SKM-1 (cell line): ENCODE measurements around the gene MRNIP.

Experiments used
- DNase-seq: peaks from one replicate; lab custom pipeline; 2025; ENCODE audit not compliant: unreplicated experiment; lab: John Stamatoyannopoulos, UW

Gene MRNIP

DNA sequence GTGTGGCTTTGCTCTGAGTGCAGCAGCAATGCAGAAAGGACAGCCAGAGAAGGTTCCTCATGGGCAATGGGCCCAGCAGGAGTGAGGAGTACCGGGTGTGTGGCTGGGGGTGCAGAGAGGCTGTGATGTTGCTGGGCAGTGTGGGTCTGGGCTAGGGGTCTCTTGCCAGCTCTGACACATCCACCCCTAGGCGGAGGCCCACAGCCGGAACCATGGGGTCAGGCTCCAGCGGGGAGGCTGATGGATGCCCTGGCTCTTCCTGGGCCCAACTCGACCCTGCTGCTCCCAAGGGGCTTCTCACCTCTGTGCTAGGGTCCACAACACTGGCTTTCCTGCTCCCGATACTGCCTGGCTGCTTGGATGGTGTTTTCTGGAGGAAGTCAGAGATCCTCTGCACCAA, 29.2 kb upstream of the MRNIP start:
- no peak for DNase-seq

GRCh38 chr5:179887095-179887494, 28.5 kb upstream of the MRNIP start:
- no peak for DNase-seq

DNA sequence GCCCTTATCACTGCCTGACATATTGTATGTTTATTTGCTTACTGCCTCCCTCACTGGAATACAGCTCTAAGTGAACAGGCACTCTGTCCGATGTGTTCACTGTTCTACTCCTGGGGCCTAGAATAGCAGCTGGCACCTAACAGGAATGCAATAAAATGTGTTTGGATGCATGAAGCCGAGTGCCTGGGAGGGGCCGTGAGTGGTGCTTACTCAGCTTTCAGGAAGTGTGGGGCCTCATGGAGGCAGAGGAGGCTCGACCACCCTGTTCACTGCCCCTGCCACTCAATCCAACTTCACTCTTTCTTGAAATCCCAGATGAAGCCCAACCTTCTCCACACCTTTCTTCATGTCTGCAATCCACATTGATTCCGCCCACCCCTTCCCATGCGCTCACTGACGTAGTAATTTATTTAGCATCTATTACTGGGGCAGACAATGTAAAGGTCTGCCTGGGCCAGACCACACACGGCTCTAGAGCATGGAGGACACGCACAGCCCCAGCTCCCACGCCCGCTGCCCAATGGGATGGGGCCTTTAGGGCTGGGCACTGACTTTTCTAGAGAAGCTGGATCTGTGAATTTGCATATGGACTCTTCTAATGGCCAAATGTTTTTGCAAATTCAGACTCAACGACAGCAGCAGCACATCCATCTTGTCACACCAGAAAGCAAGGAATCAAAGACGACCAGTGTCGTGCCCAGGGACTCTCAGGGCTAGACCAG, 27.7 kb upstream of the MRNIP start:
- no peak for DNase-seq

GRCh38 chr5:179885491-179886090, 27.0 kb upstream of the MRNIP start:
- DNase-seq: no peak

DNA sequence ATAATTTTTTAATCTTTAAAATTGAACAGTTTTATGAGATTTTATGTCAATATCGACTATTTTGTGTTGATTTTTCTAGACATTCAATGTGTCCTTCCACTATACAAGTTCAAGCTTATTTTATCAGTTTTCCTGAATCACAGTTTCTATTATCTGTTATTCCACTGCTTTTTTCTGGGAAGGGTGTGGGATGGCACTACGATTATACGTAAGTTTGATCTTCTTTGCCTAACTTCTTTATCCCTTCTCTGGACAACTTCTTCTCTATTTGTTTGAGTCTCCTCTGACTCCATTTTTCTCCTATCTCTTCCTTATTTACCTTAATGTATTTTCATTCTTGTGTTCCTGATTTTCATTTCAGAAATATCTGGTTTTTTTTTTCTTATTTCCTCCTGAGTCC, 24.5 kb upstream of the MRNIP start:
- no peak for DNase-seq

DNA sequence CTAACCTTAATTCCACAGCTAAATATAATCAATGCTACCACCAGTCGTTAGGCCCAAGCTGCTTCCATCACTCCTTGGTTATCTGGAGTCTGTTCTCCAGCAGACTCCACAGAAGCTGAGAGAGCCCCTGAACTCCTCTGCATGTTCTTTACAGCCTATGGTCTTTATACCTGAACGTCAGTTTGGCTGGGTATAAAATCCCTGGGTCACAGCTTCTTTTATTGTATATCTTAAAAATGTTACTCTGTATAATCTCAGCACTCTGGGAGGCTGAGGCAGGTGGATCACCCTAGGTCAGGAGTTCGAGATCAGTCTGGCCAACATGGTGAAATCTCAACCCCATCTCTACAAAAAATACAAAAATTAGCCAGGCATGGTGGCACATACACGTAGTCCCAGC, 23.7 kb upstream of the MRNIP start:
- no peak for DNase-seq

DNA sequence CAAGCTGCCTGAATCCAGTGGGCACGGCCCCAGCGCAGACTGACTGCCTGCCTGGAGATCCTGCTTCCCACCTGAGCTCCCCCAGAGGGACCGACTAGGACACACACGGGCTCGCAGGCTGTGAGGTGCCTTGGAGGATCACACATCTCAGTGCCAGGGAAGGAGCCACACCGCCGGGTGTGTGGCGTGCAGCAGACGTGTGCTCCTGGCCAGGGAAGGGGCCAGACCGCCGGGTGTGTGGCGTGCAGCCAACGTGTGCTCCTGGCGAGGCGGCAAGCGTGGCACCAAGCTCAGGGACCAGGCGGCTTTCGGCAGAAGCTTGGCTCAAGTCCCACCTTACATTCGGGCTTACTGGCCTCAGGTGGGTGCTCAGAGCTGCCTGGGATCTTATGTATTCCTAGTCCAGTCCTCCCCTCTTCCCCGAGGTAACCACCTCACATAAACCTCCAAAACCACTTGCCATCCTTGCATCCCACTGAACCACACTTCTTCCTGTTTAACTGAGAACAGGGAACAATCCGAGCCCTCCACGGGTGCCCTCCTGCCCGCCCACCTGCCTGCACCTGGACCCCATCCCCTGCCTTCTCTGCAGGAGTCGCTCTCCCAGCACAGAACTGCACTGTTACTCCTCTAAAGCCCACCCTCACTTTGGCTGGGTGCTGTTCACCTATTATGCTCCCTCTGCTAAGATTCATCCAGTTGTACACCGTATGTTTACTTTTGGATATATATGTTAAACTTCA, 22.4 kb upstream of the MRNIP start:
- DNase-seq: no peak

GRCh38 chr5:179880066-179880650, 21.5 kb upstream of the MRNIP start:
- DNase-seq: no peak

GRCh38 chr5:179879690-179880010, 21.0 kb upstream of the MRNIP start:
- no peak for DNase-seq

DNA sequence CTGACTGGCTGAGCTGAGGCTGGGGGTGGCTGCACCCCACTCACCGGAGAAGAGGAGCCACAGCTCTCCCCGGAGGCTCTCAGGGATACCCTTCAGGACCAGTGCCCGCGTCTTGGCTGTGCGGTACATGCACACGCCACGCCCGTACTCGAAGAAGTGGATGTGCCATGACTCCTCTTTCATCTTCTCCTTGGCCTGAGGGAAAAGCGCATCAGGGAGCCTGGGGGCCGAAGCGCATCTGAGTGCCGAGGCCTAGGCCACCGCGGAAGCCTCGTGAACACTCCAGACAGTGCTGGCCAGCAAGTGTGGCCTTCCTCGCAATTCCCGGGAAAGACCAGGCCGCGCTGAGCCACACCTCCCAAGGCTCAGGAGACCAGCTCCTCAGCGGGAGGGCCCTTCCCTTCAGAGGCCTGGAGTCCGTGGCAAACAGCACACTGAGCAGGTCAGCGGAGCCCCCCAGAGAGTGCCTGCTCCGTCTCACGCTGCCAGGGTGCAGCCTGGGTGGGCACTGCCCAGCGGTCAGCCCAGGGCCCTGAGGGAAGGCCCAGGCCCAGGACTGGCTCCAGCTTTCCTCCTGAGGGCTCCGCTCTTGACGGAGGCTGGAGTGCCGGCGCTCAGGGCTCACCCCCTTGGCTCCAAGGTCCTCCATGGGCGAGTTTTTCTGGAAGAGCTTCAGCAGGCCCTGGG, 20.5 kb upstream of the MRNIP start:
- DNase-seq: no peak

DNA sequence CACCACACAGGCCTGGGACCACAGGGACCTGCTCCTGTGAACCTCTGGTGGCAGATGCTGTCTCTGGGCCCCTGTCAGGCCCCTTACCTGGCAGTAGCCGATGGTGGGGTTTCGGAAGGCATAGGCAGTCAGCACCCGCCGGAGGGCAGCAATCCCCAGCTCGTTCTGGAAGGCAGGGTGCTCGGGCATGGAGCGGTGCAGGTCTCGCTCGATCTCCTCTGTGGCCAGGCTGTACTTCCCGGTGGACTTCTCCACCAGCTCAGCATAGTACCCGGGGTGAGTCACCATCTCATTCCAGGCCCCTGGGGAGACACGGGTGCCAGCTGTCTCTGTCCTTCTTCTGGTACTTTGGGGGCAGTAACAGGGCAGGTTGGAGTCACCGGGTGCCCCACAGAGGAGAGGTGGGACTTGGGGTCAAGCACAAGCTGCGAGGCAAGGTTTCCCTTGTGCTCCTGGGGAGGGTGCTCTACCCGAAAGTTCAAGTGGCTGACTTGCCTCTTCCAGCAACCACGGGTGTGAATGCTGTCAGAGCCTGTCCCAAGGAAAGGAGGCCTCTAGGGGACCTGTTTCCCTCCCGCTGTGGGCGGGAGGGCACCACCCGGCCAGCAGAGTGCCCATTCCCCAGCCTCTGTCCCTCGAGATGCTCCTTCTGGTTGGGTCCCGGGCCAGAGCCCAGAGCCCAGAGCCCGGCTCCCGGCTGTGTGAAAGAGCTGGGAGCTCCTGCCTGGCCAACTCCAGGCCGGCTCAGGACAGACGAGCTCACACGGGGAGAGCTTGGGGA, 19.8 kb upstream of the MRNIP start:
- DNase-seq: no peak

GRCh38 chr5:179876610-179876952, 18.0 kb upstream of the MRNIP start:
- no peak for DNase-seq

DNA sequence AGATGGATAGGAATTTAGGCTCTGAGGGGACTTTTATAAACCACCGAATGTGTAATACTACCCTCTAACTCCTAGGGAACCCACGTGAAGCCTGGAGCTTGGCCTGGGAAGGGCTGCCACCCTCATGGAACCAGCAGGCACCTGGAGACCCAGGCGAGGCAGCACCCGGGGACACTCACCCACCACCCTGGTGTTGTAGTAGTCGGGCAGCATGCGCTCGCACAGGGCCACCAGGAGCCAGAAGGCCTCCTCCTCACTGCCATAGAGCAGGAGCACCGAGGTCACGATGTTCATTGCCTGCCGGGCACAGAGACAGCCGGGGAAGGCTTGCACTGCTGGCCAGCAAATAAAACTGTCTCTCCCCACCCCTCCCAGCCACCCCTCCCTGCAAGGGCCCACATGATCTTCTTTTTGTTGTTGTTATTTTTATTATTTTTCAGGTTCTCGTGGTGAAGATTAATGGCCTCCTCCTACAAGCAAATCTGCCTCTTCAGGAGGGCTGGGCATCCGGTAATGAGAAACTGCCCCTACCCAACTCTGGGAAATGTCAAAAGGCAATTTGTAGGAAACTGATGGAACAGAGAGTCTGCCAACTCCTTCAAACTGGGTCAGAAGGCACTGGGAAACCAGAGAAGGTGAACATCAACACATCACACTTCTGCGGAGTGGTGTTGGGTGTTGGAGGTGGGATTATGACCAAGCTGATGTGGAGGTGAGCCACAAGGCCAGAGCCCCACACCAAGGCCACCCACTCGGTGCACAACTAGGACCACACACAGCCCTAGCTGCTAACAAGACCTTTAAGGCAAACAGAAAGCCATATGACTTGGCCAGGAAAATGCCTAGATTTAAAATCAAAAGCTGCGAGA, 17.4 kb upstream of the MRNIP start:
- DNase-seq: no peak

GRCh38 chr5:179874536-179875292, 16.1 kb upstream of the MRNIP start:
- DNase-seq: no peak

DNA sequence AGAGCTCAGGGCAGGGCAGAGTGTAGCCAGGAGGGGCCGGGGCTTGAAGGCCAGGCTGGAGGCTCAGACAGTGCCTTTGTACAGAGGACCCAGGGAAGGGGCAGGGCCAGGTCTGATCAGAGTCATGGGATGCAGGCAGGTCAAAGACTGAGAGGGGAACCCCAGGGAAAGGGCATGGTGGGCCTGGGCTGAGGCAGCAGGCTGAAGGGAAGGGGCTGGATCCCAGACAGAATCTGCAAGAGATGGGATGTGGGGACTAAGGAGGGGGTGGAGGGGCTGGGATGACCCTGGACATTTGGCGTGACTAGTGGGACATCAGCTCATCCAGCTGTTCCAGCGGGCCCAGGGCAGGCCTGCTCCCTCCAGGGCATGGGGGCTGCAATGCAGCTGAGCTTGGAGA, 15.5 kb upstream of the MRNIP start:
- DNase-seq: no peak

GRCh38 chr5:179873588-179874110, 15.0 kb upstream of the MRNIP start:
- DNase-seq: no peak

GRCh38 chr5:179872828-179873575, 14.4 kb upstream of the MRNIP start:
- DNase-seq: no peak
